K562 treated with DMSO at 1 percent for 48 hours (cell line): Measurements from ENCODE around the gene GAGE12E. TPM values are rescaled to one million over a fixed set of nuclear protein-coding genes. Genes with fewer than 3 reads are reported as not detected.

ENCODE experiments used
- total RNA-seq: library from RNA; unstranded; fragments of 300-600 nt; gene quantifications from 2 replicates; pipeline ENCODE4 v1.2.3, GENCODE V29; 2022; ENCODE audit warnings: low replicate concordance; ENCODE audit errors: extremely low read depth

The GAGE12E gene, protein sequence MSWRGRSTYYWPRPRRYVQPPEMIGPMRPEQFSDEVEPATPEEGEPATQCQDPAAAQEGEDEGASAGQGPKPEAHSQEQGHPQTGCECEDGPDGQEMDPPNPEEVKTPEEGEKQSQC
- total RNA-seq, result not detected in 2 replicates

GRCh38 chrX:49550989-49551388, at the start of gene GAGE12E:
Gene GAGE12E, plus strand, starts transcription at chrX:49551289. Its CDS starts 1,155 bp downstream, at chrX:49552444.

DNA sequence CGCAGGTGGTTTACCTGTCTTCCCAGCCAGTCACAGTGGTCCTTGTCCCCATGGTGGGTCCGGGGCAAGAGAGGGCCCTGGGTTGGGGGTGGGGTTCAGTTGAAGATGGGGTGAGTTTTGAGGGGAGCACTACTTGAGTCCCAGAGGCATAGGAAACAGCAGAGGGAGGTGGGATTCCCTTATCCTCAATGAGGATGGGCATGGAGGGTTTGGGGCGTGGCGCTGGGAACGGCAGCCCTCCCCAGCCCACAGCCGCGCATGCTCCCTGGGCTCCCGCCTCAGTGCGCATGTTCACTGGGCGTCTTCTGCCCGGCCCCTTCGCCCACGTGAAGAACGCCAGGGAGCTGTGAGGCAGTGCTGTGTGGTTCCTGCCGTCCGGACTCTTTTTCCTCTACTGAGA, 19.2 kb upstream of the GAGE12E start, which contains the start of gene GAGE12C:
TSS of gene GAGE12C (plus strand) at position 301 of the 400 bp plus-strand sequence. CDS start 1,155 bp downstream, outside the sequence.

DNA sequence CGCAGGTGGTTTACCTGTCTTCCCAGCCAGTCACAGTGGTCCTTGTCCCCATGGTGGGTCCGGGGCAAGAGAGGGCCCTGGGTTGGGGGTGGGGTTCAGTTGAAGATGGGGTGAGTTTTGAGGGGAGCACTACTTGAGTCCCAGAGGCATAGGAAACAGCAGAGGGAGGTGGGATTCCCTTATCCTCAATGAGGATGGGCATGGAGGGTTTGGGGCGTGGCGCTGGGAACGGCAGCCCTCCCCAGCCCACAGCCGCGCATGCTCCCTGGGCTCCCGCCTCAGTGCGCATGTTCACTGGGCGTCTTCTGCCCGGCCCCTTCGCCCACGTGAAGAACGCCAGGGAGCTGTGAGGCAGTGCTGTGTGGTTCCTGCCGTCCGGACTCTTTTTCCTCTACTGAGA, 9.7 kb upstream of the GAGE12E start, which contains the start of gene GAGE12D:
TSS of gene GAGE12D (plus strand) at position 301 of the 400 bp plus-strand sequence. CDS start 1,155 bp downstream, outside the sequence.

DNA sequence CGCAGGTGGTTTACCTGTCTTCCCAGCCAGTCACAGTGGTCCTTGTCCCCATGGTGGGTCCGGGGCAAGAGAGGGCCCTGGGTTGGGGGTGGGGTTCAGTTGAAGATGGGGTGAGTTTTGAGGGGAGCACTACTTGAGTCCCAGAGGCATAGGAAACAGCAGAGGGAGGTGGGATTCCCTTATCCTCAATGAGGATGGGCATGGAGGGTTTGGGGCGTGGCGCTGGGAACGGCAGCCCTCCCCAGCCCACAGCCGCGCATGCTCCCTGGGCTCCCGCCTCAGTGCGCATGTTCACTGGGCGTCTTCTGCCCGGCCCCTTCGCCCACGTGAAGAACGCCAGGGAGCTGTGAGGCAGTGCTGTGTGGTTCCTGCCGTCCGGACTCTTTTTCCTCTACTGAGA, 9.5 kb downstream of the GAGE12E start, which contains the start of gene GAGE12F:
TSS of gene GAGE12F (plus strand) at position 301 of the 400 bp plus-strand sequence. CDS start 1,155 bp downstream, outside the sequence.

GRCh38 chrX:49570100-49570499, 19.0 kb downstream of the GAGE12E start, which contains the start of gene GAGE12G:
Gene GAGE12G, plus strand, starts transcription at chrX:49570400. Its CDS starts 1,155 bp downstream, at chrX:49571555.

GRCh38 chrX:49579649-49580048, 28.6 kb downstream of the GAGE12E start, which contains the start of gene GAGE12H:
Gene GAGE12H, plus strand, starts transcription at chrX:49579949. Its CDS starts 1,155 bp downstream, at chrX:49581104.

GRCh38 chrX:49589196-49589595, 38.1 kb downstream of the GAGE12E start, which contains the start of gene GAGE2A:
Gene GAGE2A, plus strand, starts transcription at chrX:49589496. Its CDS starts 1,155 bp downstream, at chrX:49590651.

GRCh38 chrX:49598720-49599119, 47.6 kb downstream of the GAGE12E start, which contains the start of gene GAGE1:
Gene GAGE1, plus strand, starts transcription at chrX:49599020. Its CDS starts 1,155 bp downstream, at chrX:49600175.

Other genes with a start within 250 kb of the GAGE12E start
- not detected in 2 replicates for gene GAGE10, start 247.6 kb upstream of the GAGE12E start, total RNA-seq
- not detected in 2 replicates for gene GAGE12J, start 229.3 kb upstream of the GAGE12E start, total RNA-seq
- gene GAGE13, start 219.7 kb upstream of the GAGE12E start, total RNA-seq, result not detected in 2 replicates
- not detected in 2 replicates for gene GAGE12C, start 19.1 kb upstream of the GAGE12E start, total RNA-seq
- not detected in 2 replicates for gene GAGE12D, start 9.6 kb upstream of the GAGE12E start, total RNA-seq
- not detected in 2 replicates for gene GAGE12F, start 9.6 kb downstream of the GAGE12E start, total RNA-seq
- not detected in 2 replicates for gene GAGE12G, start 19.1 kb downstream of the GAGE12E start, total RNA-seq
- gene GAGE12H, start 28.7 kb downstream of the GAGE12E start, total RNA-seq, result not detected in 2 replicates
- not detected in 2 replicates for gene GAGE2A, start 38.2 kb downstream of the GAGE12E start, total RNA-seq
- gene GAGE1, start 47.7 kb downstream of the GAGE12E start, total RNA-seq, result not detected in 2 replicates
- gene PAGE1, start 144.7 kb downstream of the GAGE12E start, total RNA-seq, result not detected in 2 replicates